NCI-H526 (cell line): ENCODE measurements around the gene RNF207.

Experiments used
- DNase-seq, 2 experiments: peaks; one replicate each; lab custom pipeline; 2025; lab: John Stamatoyannopoulos, UW

The RNF207 gene

DNA sequence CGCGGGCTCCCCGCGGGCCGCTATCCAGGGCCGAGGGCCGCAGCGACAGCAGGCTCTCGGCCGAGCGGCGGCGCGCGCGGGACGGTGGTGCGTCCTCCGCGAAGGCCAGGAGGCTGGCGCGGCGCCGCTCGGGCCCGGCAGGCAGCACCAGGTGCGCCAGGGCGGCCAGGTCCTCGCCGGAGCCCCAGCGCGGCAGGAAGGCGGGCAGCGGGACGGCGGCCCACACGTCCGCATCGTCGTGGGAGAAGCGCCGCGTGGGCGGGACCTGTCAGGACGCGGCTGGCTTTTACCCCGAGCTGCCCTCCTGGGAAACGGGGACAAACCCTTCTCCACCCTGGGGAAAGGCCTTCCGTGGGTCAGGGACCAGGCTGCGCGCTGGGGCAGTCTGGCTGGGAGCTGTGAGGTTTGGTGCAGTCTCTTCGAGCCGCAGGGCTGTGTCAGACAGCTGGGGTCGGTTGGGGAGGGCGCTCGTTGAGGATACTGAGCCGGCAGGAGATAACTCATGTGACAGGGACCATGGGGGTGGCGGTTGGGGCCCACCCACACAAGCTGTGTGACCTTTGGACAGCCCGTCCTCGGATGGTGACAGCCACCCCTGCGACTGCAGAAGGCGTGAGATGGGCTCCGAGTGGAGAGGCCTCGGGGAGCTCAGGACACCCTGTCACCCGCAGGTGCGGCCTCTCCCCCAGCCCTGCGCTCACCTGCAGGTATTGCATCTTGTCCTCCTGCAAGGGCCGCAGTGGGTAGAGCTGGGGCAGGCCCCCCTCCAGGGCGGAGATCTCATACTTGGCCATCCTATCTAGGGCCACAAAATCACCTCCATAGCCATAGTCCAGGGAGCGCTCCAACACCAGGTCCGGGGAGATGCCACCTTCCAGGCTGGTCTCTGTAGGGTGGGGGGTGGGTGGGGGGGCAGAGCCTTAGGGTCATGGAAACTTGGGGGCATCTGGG, 44.1 kb downstream of the RNF207 start:
- DNase-seq: peak in 1 of 2 experiments; percentile 58

DNA sequence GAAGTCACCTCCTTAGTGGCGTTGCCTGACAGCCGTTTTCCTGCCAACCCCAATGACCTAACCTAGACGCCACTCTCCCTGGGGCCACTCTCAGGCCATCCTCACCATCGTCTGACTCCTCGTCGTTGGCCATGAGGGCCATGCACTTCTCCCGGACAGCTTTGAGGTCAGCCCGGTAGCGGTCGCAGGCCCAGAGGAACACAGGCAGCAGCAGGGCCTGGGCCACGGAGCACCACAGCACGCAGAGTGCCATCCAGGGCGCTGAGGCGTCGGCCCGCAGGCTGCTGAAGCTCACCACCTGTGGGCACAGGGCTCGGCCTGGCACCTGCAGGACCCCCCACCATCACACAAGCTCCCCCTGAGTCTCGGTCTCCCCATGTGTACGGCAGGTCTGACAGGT, 45.3 kb downstream of the RNF207 start:
- DNase-seq: no peak

DNA sequence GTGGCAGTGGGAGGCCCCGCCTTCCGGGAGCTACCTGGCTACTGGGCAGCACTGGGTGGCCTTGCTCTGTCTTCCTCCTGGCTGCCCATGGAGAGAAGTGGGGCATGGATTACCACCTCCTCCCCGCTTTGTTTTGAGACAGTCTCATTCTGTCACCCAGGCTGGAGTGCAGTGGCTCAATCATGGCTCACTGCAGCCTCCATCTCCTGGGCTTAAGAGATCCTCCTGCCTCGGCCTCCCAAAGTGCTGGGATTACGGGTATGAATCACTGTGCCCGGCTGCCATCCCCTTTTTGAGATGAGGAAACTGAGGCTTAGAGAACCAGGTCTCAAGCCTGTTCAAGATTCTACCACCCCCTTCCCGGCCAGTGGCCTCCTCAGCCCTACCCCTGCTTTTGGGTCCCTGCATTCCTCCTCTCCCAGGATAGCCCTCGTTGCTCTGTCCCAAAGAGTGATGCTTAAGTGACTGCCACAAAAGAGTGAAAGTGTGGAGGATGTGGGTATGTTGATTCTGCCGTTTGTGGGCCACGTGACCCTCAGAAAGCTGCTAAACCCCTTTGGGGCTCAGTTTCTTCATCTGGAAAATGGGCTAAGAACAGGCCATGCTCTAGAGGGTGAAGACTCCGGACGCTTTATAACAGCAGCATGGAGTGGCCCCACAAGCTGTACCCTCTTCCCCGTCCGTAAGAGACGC, 45.9 kb downstream of the RNF207 start:
- no peak for DNase-seq

DNA sequence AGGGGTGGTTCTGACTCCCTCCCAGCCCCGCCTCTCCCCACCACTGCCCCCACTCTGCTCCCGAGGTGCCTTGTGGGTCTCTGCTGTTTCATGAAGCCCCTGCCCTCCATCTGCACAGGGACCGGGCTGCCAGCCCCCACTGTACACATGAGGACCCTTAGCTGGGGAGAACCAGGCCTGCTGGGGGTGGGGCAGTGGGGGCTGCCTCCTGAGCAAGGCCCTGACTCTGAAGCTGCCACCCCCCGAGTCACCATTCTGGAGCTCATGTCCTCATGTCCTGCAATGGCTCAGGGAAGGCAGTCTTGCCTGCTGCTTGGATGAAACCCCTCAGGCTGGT, 46.4 kb downstream of the RNF207 start:
- no peak for DNase-seq

DNA sequence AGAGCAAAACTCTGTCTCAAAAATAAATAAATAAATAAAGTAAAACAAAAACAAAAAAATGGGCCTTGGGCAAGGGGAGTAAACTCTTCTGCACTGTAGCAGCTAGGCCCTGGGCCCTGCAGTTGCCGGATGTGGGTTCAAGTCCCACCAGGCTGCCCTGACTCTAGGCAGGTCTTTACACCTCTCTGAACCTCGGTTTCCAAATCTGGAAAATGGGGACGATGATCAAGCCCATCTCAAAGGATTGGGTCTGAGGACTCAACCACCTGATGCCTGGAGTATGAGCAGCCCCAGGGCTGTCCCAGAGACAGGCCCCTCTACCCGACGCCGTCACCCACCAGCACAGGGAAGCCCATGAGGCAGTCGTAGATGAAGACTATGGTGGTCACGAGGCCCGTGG, 47.5 kb downstream of the RNF207 start:
- DNase-seq: no peak

DNA sequence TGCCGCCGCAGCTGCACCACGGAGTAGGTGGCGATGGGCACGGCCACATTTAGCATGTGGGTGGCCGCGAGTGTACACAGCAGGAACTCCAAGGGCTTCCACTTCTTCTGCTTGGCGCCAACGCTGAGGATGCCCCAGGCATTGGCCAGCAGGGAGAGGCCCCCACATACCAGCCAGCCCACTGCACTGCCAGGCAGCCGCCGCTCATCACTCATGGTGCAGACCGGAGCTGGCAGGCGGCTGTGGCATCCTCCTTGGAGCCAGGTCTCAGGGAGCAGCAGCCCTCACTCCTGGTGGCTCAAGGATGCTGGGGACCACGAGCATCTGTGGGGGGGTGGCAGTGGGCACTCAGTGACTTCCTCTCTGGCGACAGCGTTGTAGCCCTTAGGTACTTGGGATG, 48.8 kb downstream of the RNF207 start:
- DNase-seq: no peak

DNA sequence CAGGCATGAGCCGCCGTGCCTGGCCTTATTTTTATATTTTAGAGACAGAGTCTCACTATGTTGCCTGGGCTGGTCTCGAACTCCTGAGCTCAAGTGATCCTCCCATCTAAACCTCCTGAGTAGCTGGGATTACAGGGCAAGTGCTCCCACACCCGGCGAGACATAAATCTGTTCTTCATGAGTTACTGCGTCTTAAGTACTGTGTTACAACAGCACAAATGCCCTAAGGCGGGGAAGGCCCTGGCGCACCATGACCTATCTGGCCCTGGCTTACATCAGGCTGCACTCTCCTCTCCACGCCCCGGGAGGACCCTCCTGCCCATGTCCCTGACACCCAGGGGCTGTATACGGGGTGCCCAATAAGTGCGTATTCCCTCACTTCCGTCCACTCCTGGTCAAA, 50.7 kb downstream of the RNF207 start:
- no peak for DNase-seq

DNA sequence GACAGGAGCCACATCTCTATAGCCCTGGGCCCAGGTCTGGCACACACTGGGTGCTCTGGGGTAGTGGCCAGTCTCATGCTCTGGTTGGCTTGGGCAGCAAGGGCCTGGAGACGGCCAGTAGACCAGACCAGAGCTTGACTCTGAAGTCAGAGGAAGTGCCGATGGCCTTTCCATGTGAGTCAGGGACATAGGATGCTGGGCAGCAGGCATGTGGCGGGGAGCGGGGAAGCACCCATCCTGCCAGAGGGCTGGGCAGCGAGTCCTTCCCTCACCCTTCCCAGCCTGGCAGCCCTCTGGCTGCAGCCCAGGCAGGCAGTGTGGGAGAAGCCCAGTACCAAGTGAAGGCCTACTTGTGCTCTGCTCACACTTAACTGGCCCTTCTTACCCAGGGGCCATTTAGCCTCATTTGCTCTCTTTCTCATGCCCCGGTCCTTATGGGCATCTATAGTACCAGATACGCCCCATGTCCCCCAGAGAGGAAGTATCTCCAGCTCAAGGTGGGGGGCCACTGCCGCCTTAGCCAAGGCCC, 51.7 kb downstream of the RNF207 start:
- no peak for DNase-seq

DNA sequence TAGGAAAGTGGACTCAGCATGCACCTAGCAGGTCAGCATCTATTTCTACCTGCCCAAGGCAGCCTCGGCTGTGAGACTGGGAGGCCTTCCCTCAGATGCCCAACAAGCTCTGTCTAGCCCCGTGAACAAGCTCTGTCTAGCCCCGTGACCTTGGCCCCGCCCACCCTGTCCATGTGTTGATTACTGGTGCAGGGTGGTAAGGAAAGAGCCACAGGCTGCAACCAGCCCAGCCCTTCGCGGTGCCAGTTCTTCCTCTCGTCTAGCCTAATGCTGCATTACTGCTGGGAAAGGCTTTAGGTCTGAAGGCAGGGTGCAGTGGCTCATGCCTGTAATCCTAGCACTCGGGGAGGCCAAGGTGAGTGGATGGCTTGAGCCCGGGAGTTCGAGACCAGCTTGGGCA, 52.8 kb downstream of the RNF207 start:
- no peak for DNase-seq

DNA sequence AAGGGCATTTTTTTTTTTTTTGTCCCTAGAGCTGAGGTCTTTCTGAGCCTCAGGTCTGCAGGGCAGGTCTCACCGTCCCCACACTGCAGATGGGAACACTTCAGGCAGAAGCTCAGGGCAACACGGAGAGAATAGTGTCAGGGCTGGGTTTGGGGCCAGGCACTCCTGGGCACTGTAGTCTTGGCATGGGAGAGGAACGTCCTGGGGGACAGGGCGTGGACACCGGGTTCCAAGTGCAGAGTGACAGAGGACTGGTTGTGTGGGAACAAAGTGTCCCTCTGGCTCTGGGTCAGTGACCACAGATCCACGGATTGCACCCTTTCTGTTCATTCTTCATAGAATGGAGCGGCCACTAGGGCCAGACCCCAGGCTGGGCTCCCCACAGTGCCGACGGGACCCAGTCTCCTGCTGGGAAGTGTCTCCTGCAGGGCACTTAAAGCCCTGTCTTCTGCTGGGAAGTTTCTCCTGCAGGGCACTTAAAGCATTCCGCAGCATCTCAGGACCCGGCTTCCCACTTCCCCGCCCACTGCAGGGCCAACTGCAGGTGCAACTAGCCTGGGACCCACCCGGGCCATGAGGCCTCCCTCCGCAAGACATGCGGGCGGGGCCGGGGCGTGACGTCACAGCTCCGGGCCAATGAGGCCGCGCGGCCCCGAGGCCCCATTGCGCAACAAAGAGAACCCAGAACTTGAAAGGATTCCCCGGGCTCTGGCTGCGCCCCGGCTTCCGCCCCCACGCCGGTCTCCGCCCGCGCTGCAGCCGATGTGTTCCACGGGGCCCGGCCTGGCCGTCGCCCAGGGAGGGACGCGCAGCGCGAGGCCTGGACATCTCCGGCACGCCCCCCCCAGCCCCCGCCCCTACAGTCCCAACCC, 53.8 kb downstream of the RNF207 start:
- DNase-seq: peak; percentile 45 to 87

DNA sequence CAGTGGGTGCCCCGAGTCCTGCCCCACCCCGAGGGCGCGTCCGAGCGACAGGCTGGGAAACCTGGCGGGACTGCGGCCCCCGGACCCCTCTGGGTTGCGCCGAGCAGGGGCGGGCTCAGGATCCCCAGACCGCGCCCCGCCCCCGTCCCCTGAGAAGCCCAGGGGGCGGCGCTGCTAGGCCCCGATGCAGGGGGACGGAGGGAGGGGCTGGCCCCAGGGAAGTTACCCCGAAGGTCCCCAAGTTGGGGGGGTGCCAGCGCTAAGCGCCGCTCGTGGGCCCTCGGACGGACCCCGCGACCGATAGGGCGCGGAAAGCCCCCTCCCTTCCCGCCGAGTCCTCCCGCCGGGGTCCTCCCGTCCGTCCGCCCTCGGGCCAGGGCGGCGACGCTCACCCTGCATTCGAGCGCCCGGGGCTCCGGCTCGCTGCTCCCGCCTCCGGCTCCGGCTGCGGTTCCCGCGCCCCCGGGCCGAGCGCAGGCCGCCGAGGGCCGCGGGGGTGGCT, 54.6 kb downstream of the RNF207 start:
- DNase-seq: peak in 1 of 2 experiments; percentile 71

DNA sequence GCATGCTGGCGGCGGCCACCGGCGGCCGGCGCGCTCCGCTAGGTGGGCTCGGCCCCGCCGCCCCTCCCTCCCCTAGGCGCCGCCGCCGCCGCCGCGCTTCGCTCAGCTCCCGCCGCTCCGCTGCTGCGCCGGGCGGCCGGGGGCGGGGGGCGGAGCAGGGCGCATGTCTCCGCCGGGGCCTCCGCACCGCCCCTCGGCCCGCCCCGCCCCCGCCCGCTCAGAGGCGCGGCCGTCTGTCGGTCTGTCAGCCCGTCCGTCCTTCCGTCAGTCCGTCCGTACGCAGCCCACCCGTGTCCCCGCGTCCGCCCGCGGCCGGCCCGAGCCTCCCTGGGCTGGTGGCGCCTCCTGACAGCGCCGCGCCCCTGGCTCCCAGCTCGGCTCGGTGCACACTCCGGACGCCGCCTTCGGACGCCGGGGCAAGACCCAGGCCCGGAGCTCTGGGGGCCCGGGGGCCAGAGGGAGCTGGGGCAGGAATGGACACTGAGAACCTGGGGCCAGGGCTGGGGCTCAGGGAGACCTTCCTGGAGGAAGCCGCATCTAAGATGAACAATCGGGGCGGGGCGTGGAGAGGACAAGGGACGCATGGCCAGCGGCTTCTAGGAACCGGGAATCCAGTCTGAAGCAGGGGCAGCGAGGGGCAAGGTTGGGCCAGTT, 55.2 kb downstream of the RNF207 start, which contains the start of gene GPR153:
TSS of gene GPR153 (minus strand) at position 138 of the 654 bp plus-strand sequence. CDS start 6,193 bp downstream, outside the sequence.
- peak in 1 of 2 experiments; percentile 77 for DNase-seq

DNA sequence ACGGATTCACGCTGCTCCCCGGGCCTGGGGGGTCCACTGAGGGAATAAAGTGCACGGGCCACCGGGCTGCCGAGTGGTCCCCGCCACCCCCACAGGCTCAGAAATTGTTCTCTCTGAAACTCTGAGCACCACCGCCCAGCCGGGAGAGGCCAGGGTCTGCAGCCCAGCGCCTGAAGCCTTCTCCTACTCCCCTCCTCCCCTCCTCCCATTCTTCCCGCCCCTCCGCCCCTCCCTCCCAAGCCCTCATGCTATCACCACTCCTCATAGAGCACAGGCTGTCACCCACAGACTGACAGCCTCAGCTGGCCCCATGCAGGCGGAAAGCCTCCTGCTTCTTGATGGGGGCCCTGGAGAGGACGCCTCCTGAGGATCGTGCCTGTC, 55.7 kb downstream of the RNF207 start:
- peak in 1 of 2 experiments; percentile 58 for DNase-seq

DNA sequence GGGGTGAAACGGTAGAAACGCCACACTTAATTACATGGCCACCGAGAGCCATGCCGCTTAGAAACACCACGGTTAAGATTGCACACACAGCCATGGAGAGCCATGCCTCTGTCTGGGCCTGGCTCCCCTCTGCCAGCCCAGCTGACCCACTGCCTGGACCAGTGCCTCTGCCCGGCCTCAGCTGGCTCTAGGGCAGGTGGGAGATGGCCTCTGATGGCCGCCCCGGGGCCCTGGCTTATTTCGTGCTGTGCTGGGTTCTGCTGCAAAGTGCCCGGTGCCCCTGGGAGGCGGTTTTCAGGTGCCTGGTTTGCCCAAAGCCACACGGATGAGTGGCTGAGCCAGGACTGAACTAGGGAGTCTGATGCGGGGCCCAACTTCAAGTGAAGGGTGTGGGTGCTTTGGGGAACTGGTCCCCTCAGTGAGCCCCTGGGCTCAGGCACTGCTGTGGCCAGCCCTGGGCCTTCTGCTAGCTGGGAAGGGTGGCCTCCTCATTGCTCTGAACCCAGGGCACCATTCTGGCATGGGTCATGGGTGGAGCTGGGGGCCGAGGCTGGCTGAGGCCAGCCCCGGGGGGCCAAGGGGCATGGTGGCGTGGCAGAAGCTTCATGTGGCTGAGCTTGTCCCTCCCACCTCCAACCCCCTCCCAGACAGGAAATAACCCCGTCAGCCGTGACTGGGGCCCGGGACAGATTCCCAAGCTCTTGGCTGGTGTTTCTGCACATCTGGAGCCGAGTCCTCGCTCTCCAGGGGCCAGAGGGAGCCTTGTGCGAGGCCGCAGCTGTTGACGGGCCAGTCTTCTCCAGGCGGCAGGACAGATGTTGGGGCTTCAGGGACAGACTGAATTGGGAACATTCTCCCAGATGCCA, 56.9 kb downstream of the RNF207 start:
- DNase-seq: no peak

DNA sequence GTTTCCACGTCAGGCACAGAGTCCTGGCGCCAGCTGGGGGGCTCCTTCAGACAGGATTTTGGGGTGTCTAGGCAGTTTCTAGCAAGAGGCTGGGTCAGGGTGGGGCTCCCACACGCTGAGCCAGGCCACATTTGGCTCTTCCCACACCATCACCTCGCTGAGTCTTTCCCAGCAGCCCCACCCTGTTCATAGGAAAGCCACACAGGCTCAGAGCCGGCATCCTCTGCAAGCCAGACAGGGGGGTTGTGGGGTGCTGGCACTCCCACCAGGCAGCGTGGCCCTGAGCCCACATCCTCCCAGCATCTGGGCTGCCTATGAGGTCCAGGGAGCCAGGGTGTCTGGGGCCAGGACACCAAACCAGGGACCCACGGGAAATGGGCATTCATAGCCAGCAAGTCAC, 57.8 kb downstream of the RNF207 start:
- DNase-seq: no peak

DNA sequence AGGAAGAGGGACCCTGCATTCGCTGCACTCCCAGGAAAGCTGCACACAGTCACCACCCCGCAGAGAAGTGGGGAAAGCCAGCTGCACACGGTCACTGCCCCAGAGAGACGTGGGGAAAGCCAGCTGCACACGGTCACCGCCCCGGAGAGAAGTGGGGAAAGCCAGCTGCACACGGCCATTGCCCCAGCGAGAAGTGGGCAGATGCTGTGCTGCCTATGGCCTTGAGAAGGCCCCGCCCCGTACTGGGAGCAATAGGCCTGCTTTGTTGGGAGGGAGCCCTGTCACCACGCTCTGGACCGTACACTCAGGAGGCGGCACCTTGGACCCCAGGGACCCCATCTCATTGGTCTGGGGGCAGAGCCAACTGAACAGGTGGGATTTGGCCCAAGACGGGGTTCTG, 59.2 kb downstream of the RNF207 start:
- no peak for DNase-seq

DNA sequence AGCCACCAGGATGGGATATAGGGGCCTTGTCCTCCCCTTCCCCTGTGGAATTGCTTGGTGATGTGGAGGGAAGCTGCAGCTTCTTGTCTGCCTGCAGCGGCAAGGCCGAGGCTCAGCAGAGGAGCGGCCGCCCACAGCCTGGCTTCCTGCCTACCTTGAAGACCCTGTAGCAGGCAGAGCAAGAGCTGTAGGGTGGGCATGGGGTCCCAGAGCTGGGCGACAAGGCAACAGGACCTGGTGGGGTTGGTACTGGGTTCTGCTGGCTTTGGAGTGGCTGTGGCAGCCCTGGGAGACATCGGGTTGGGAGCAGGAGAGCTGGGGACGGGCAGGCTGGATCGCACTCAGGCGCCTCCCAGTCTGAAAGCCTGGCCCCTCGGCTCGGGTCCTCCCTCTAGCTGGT, 60.7 kb downstream of the RNF207 start:
- DNase-seq: no peak

DNA sequence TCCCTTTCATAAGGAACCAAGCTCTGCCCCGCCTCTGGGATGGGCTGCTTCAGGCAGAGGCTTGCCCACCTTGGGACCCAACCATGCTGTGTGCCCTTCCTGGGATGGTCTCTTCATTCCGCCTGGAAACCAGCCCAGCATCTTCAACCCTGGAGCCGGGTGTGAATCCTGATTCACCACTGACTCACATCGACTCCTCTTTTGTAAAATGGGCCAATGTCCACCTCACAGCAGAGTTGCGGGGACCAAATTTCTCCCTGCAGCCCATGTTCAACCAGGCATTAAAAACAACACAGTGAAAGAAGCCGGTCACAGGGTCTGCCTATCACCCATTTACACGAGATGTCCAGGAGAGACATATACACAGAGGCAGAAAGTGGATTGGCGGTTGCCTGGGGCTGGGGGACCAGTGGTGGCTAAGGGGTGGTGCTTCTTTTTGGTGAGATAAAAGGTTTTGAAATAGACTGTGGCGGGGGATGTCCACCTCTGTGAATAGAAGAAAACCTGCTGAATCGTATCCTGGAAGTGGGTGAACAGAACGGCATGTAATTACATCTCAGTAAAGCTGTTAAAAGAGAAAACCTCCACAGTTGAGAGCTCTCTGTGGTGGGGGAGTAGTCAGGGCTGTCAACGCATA, 61.9 kb downstream of the RNF207 start:
- DNase-seq: no peak

DNA sequence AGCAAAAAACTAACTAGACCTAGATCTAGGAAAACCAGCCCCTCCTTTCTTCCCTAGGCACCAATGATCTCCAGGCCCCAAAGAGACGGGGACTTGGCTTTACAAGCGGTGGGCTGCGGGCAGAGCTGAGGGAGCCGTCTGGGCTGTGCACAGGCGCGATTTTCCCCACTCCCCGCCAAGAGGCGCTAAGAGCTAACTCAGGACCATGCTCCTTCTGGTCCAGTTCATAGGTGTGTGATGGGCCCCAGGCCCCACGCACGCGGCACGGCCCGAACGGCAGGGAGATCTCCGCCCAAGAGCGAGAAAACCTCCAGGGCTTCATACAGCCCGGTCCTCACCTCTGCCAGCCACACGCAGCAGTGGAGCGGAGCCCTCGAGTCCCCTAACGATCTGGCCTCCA, 62.5 kb downstream of the RNF207 start:
- peak in 1 of 2 experiments; percentile 54 for DNase-seq

DNA sequence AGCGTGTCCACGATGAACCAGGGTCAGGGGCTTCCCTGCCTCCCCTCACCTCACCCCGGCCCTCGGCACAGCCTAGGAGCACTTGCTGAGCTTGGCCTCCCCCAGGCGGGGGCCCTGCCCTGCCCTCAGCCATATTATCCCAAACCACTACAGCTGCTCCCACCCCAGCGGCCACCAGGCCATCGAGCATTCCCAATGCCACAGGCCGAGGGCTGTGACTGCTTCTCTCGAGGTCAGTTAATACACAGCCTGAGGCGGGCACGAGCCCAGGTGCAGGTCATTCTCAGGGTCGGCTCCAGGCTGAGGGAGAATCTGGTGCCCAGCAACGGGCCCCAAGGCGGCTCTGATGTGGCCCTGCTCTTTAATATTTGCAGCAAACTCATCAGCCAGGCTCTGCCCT, 63.4 kb downstream of the RNF207 start:
- DNase-seq: no peak
